Activated CD4-positive, alpha-beta T cell treated with anti-CD3 and anti-CD28 coated beads, Interleukin-2, amount 10 ng/mL, durations not matched to agents 7 days and 5 days (primary cell): ENCODE measurements around the gene BLCAP. TPM values are rescaled to one million over a fixed set of nuclear protein-coding genes. Genes with fewer than 3 reads are reported as not detected.

Experiments
- CTCF ChIA-PET: fragments of 350-600 bp; sonication (Branson Sonifier 250); formaldehyde crosslinking; loops from one replicate; lab custom pipeline; 2021; ENCODE audit warnings: antibody characterized with exemption; lab: Charles Lee
- POLR2A ChIA-PET: fragments of 350-600 bp; sonication (Branson Sonifier 250); formaldehyde crosslinking; loops from one replicate; lab custom pipeline; 2021; ENCODE audit warnings: antibody characterized with exemption; lab: Charles Lee
- DNase-seq: peaks from one replicate; pipeline ENCODE4 v3.0.0-alpha.2; 2020
- H3K27ac Mint-ChIP-seq: one replicate; pipeline ENCODE4 v1.8.0; 2021; ENCODE audit warnings: mild to moderate bottlenecking, moderate library complexity, mixed read lengths
- H3K27me3 Mint-ChIP-seq: one replicate; pipeline ENCODE4 v1.8.0; 2021; ENCODE audit warnings: mixed read lengths
- H3K36me3 Mint-ChIP-seq: one replicate; pipeline ENCODE4 v1.8.0; 2021; ENCODE audit warnings: low read depth, mixed read lengths
- H3K4me1 Mint-ChIP-seq: one replicate; pipeline ENCODE4 v1.8.0; 2021; ENCODE audit warnings: mixed read lengths
- H3K4me3 Mint-ChIP-seq: one replicate; pipeline ENCODE4 v1.8.0; 2021; ENCODE audit warnings: mild to moderate bottlenecking, moderate library complexity, mixed read lengths
- H3K9me3 Mint-ChIP-seq: one replicate; pipeline ENCODE4 v1.8.0; 2021; ENCODE audit warnings: mixed read lengths
- total RNA-seq, 2 experiments: library from RNA; stranded (reverse); gene quantifications; one replicate each; pipeline ENCODE4 v1.2.3, GENCODE V29; 2021

BLCAP gene
- total RNA-seq, 2 experiments from 2014 or later, result 41.1 to 44.1 TPM

GRCh38 chr20:37516811-37517750, 10.6 kb downstream of the BLCAP start:
- H3K27me3 Mint-ChIP-seq, result peaks cover 5% of the 10 kb centered on the region
- H3K4me3 Mint-ChIP-seq, result no peak overlapping the region
- H3K4me1 Mint-ChIP-seq, result peaks cover 11% of the 10 kb centered on the region
- ChIA-PET CTCF (interaction anchor here (1.7 kb wide), 1 partner anchor 133 kb away, joined by 4 read pairs; no protein-coding TSS in a partner anchor), POLR2A (no interaction called here)
- no peak for DNase-seq
- H3K27ac Mint-ChIP-seq, result no peak overlapping the region
- peaks cover 17% of the 10 kb centered on the region for H3K36me3 Mint-ChIP-seq
- H3K9me3 Mint-ChIP-seq, result no peaks in the 10 kb centered on the region

DNA sequence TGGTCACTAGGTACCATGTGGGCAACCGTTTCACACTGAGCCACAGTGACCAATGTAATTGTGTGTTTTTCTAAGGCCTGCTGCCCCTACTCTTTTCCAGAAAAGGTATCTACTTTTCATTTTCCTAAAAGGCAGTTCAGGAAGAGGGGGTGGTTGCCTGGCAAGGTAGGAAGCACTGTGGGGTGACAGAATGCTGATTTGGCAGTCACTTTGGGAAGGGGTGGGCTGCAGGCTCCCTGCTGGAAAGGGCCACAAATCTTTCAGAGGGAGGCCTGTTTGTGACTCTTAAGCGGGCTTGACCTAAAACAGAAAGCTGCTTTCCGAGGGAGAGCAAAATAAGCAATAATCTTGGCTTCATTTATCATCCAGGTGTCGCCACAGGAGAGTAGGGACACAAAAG, 11.8 kb downstream of the BLCAP start:
- Mint-ChIP-seq H3K27me3 (peaks cover 5% of the 10 kb centered on the region), H3K27ac (no peak overlapping the region), H3K4me1 (peaks cover 9% of the 10 kb centered on the region), H3K9me3 (no peaks in the 10 kb centered on the region), H3K4me3 (no peak overlapping the region), H3K36me3 (peaks cover 17% of the 10 kb centered on the region)
- POLR2A ChIA-PET, result no interaction called here
- DNase-seq, result no peak
- CTCF ChIA-PET, result interaction anchor here (1.7 kb wide), 1 partner anchor 131 kb away, joined by 4 read pairs; no protein-coding TSS in a partner anchor

DNA sequence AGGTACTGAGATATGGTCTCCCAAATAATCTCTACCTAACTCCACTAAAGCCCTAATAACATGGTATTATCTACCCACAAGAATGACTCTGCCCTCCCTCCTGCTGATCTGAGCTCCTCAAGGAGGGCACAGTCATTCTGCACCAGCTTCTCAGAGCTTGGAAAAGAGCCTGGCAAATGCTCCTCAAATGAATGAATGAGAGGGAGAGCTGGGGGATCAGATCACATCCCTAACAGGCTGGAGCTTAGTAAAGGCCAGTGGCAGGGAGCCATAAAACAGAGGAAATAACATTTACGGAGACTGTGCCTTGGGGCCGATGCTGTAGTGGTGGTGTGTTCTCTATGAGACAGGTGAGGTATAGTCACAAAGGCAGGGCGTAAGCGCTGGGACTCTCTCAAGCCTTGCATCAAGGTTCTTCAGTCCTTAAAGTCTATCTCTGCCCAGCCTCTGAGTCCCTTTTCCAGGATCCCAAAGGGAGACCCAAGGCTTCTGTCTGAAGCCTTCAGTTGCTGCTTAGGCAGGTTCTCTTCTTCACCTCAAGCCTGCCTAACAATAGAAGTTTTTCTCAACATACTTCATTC, 13.8 kb downstream of the BLCAP start:
- CTCF ChIA-PET, result interaction anchor here (1.6 kb wide), 1 partner anchor 21 kb away, joined by 4 read pairs; no protein-coding TSS in a partner anchor
- DNase-seq, result no peak
- Mint-ChIP-seq H3K27me3 (no peaks in the 10 kb centered on the region), H3K9me3 (no peaks in the 10 kb centered on the region), H3K4me3 (no peak overlapping the region), H3K27ac (no peak overlapping the region), H3K4me1 (peaks cover 3% of the 10 kb centered on the region), H3K36me3 (peaks cover 13% of the 10 kb centered on the region)
- POLR2A ChIA-PET, result no interaction called here

DNA sequence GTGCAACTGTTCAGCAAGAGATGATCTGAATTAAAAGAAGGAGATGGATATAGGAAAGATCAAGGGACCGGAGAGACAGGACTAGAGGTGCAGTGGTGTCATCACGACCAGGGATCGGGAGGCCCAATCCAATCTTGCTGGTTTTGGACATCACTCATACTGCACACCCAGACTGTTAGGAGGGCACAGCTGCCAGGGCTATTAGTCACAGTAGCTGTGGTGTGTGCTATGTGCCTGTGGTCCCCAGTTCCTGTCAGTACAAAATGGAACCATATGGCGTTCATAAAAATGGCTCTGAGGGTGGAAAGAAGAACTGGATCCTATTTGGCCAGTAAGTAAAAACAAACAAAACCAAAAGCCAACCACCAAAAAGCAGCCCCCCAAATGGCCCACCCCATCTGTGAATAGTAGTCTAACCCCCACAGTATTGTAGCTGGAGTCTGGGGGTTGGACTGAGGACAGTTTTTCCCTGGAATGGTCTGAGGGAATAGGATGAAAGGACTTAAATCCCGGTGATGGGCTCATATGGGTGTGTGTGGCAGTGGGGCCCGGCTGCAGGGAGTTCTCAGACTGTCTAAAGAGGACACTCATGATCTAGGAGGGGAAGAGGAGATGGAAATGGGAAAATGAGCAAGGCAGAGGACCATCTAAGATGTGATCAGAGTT, 15.9 kb downstream of the BLCAP start:
- Mint-ChIP-seq H3K4me3 (no peak overlapping the region), H3K9me3 (no peaks in the 10 kb centered on the region), H3K27ac (no peak overlapping the region), H3K4me1 (no peaks in the 10 kb centered on the region), H3K36me3 (peaks cover 4% of the 10 kb centered on the region), H3K27me3 (no peaks in the 10 kb centered on the region)
- no peak for DNase-seq
- ChIA-PET CTCF (interaction anchor here (1.6 kb wide), 1 partner anchor 15 kb away, joined by 3 read pairs; the partner anchor contains the start of gene BLCAP), POLR2A (no interaction called here)

DNA sequence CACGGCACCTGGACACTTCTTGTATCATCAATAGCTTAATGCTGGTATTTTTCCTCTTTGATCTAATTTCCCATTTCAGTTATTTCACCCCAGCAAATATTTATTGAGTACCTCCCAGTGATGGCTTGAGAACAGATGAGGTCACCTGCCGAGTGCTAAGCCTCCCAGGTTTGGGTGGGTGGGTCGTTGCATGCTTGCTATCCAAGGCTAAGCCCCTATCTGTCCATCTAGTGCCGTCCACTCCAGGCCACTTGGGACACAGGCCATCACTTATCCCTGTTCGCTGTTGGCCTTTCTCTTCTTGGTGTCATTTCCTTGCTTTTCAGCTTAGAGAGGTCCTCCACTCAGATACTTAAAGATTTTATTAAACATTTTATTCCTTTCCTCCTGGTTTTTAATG, 17.4 kb downstream of the BLCAP start:
- H3K4me3 Mint-ChIP-seq, result no peak overlapping the region
- H3K27ac Mint-ChIP-seq, result no peak overlapping the region
- H3K4me1 Mint-ChIP-seq, result no peaks in the 10 kb centered on the region
- ChIA-PET CTCF (interaction anchor here (0.5 to 0.7 kb wide), 2 partner anchors 43 to 186 kb away, joined by 3 read pairs; no protein-coding TSS in a partner anchor), POLR2A (no interaction called here)
- peaks cover 4% of the 10 kb centered on the region for H3K36me3 Mint-ChIP-seq
- no peak for DNase-seq
- no peaks in the 10 kb centered on the region for H3K27me3 Mint-ChIP-seq
- no peaks in the 10 kb centered on the region for H3K9me3 Mint-ChIP-seq

GRCh38 chr20:37506152-37506725, 21.4 kb downstream of the BLCAP start:
- CTCF ChIA-PET, result no interaction called here
- no peaks in the 10 kb centered on the region for H3K4me1 Mint-ChIP-seq
- H3K4me3 Mint-ChIP-seq, result no peak overlapping the region
- DNase-seq, result no peak
- H3K9me3 Mint-ChIP-seq, result no peaks in the 10 kb centered on the region
- POLR2A ChIA-PET, result no interaction called here
- no peaks in the 10 kb centered on the region for H3K27me3 Mint-ChIP-seq
- no peak overlapping the region for H3K27ac Mint-ChIP-seq
- no peaks in the 10 kb centered on the region for H3K36me3 Mint-ChIP-seq

GRCh38 chr20:37505263-37506151, 22.2 kb downstream of the BLCAP start:
- H3K27me3 Mint-ChIP-seq, result no peaks in the 10 kb centered on the region
- no peak overlapping the region for H3K27ac Mint-ChIP-seq
- CTCF ChIA-PET, result no interaction called here
- no peaks in the 10 kb centered on the region for H3K4me1 Mint-ChIP-seq
- POLR2A ChIA-PET, result no interaction called here
- H3K9me3 Mint-ChIP-seq, result no peaks in the 10 kb centered on the region
- no peak overlapping the region for H3K4me3 Mint-ChIP-seq
- H3K36me3 Mint-ChIP-seq, result no peaks in the 10 kb centered on the region
- DNase-seq, result no peak

GRCh38 chr20:37504404-37505096, 23.1 kb downstream of the BLCAP start:
- DNase-seq, result no peak
- Mint-ChIP-seq H3K36me3 (no peaks in the 10 kb centered on the region), H3K27me3 (no peaks in the 10 kb centered on the region), H3K4me1 (no peaks in the 10 kb centered on the region), H3K27ac (no peak overlapping the region), H3K4me3 (no peak overlapping the region), H3K9me3 (no peaks in the 10 kb centered on the region)
- ChIA-PET CTCF (no interaction called here), POLR2A (no interaction called here)

GRCh38 chr20:37503256-37503927, 24.3 kb downstream of the BLCAP start:
- Mint-ChIP-seq H3K4me3 (no peak overlapping the region), H3K4me1 (no peaks in the 10 kb centered on the region), H3K36me3 (no peaks in the 10 kb centered on the region), H3K27ac (no peak overlapping the region), H3K27me3 (no peaks in the 10 kb centered on the region), H3K9me3 (no peaks in the 10 kb centered on the region)
- ChIA-PET POLR2A (interaction anchor here (0.6 kb wide), 1 partner anchor 16 kb away, joined by 5 read pairs; no protein-coding TSS in a partner anchor), CTCF (interaction anchor here (1.2 kb wide), 1 partner anchor 25 kb away, joined by 3 read pairs; no protein-coding TSS in a partner anchor)
- DNase-seq, result no peak

- no peaks in the 10 kb centered on the region for H3K9me3 Mint-ChIP-seq
- ChIA-PET CTCF (interaction anchor here (0.6 to 1.2 kb wide), 4 partner anchors 9 to 138 kb away, joined by 3 read pairs; no protein-coding TSS in a partner anchor), POLR2A (no interaction called here)
- H3K27ac Mint-ChIP-seq, result no peak overlapping the region
- DNase-seq, result no peak
- H3K4me3 Mint-ChIP-seq, result no peak overlapping the region
- no peaks in the 10 kb centered on the region for H3K36me3 Mint-ChIP-seq
- H3K4me1 Mint-ChIP-seq, result no peaks in the 10 kb centered on the region
- no peaks in the 10 kb centered on the region for H3K27me3 Mint-ChIP-seq
Measured at GRCh38 chr20:37502654-37503053, 25.0 kb downstream of the BLCAP start.

DNA sequence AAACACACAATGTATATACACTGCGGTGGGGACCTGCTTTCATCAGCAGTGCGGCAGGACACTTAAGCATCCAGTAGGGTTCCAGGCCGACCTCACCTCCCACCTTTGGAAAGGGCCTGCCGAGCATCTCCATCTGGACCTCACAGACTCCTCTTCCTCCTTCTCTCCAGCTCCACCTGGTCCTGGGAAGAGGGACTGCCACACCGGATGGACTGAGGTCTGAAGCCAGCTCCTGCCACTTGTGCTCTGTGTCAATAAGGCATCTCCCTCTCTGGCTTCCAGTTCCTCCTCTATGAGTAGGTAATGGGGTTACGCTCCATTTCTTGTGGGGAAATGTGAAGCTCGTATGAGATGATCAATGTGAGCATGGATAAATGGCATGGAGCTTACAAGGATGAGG, 25.7 kb downstream of the BLCAP start:
- ChIA-PET CTCF (interaction anchor here (0.6 to 1.2 kb wide), 4 partner anchors 8 to 137 kb away, joined by 3 read pairs; no protein-coding TSS in a partner anchor), POLR2A (no interaction called here)
- Mint-ChIP-seq H3K36me3 (no peaks in the 10 kb centered on the region), H3K4me3 (no peak overlapping the region), H3K27ac (no peak overlapping the region), H3K4me1 (no peaks in the 10 kb centered on the region), H3K27me3 (no peaks in the 10 kb centered on the region), H3K9me3 (no peaks in the 10 kb centered on the region)
- DNase-seq, result no peak
